Endothelial cell of umbilical vein (primary cell): Measurements from ENCODE around the gene WBP2. TPM values are rescaled to one million over a fixed set of nuclear protein-coding genes. Genes with fewer than 3 reads are reported as not detected.

Experiments
- BruUV-seq: library from RNA; stranded (reverse); fragments of 400-500 nt; replicated peaks from 2 replicates; lab custom pipeline; 2021; lab: Mats Ljungman, UMichigan
- CTCF ChIA-PET: fragments of 300-600, 350-600 bp; sonication (Branson Sonifier 250); formaldehyde crosslinking; loops from one replicate; lab custom pipeline; 2021; ENCODE audit warnings: antibody characterized with exemption, inconsistent platforms; lab: Charles Lee
- POLR2A ChIA-PET: fragments of 300-600, 350-600 bp; sonication (Branson Sonifier 250); formaldehyde crosslinking; loops from one replicate; lab custom pipeline; 2021; ENCODE audit warnings: antibody characterized with exemption, inconsistent platforms; lab: Charles Lee
- DNase-seq: peaks from one replicate; pipeline ENCODE4 v3.0.0-alpha.2; 2011; ENCODE audit warnings: low read depth, low spot score
- FAIRE-seq: peaks from 2 replicates; lab custom pipeline; 2011; peaks lifted over from hg19 to GRCh38; lab: Jason Lieb, UNC
- H2AFZ ChIP-seq: 2 replicates; pipeline ENCODE4 v1.6.0; 2012; ENCODE audit warnings: low read depth, low read length, control low read depth, inconsistent platforms
- H3K27ac ChIP-seq: 2 replicates; pipeline ENCODE4 v1.5.1; 2011; ENCODE audit warnings: low read depth, mild to moderate bottlenecking, control low read depth, low read length, moderate library complexity; ENCODE audit not compliant: insufficient read depth
- H3K27me3 ChIP-seq, 2 experiments: 2 replicates each; pipeline versions ENCODE4 v1.6.0 to v1.6.1; 2011; ENCODE audit warnings: low read length in 2 of 2, mixed read lengths in 1 of 2; ENCODE audit not compliant: control insufficient read depth in 2 of 2, insufficient read depth in 2 of 2
- H3K36me3 ChIP-seq, 2 experiments: 2 replicates in 1 of 2; 3 replicates in 1 of 2; pipeline ENCODE4 v1.5.1; 2011; ENCODE audit warnings: low read length in 2 of 2, mild to moderate bottlenecking in 1 of 2, moderate library complexity in 1 of 2; ENCODE audit not compliant: control insufficient read depth in 2 of 2, insufficient read depth in 2 of 2; ENCODE audit errors: extremely low read depth in 1 of 2
- H3K4me1 ChIP-seq: 3 replicates; pipeline ENCODE4 v1.5.1; 2011; ENCODE audit warnings: mild to moderate bottlenecking, low read length; ENCODE audit not compliant: control insufficient read depth, insufficient read depth; ENCODE audit errors: extremely low read depth
- H3K4me2 ChIP-seq: 2 replicates; pipeline ENCODE4 v1.6.1; 2011; ENCODE audit warnings: low read length, control low read depth, mixed read lengths; ENCODE audit not compliant: insufficient read depth
- H3K4me3 ChIP-seq, 3 experiments: fragments of 200-600 bp in 1 of 3; sonication (generic), shearing (Covaris generic) in 1 of 3; replicated peaks in 1 of 3; 2 replicates each; pipeline ENCODE4 v1.5.1; 2011 to 2016; ENCODE audit warnings: control low read depth in 3 of 3, low read length in 3 of 3, mild to moderate bottlenecking in 2 of 3, inconsistent platforms in 1 of 3, low read depth in 1 of 3, moderate library complexity in 1 of 3; ENCODE audit not compliant: insufficient read depth in 1 of 3
- H3K79me2 ChIP-seq: 2 replicates; pipeline ENCODE4 v1.6.0; 2012; ENCODE audit warnings: low read length, inconsistent platforms; ENCODE audit not compliant: control insufficient read depth, insufficient read depth
- H3K9ac ChIP-seq: replicated peaks from 2 replicates; pipeline ENCODE3; 2011; ENCODE audit warnings: low read length, control low read depth; ENCODE audit not compliant: insufficient read depth; ENCODE audit errors: extremely low read depth
- H3K9me1 ChIP-seq: replicated peaks from 3 replicates; pipeline ENCODE4 v1.6.0; 2011; ENCODE audit warnings: mild to moderate bottlenecking, low read length; ENCODE audit not compliant: control insufficient read depth, insufficient read depth; ENCODE audit errors: extremely low read depth
- H3K9me3 ChIP-seq: replicated peaks from 2 replicates; pipeline ENCODE4 v1.5.1; 2012; ENCODE audit warnings: low read length, inconsistent platforms; ENCODE audit not compliant: control insufficient read depth, insufficient read depth
- H4K20me1 ChIP-seq: replicated peaks from 2 replicates; pipeline ENCODE3; 2011; ENCODE audit warnings: mild to moderate bottlenecking, low read length; ENCODE audit not compliant: control insufficient read depth, insufficient read depth; ENCODE audit errors: extremely low read depth
- dilution Hi-C: fragments of 300-500 bp; cut with MboI; formaldehyde crosslinking; loops from one replicate; pipeline ENCODE4 v1.15.0; 2019; ENCODE audit warnings: low sequenced_read_pairs; ENCODE audit not compliant: extremely low pct_ligation_motif_present
- intact Hi-C: fragments of 100-400 bp; cut with micrococcal nuclease; formaldehyde crosslinking; loops from one replicate; pipeline ENCODE4 v1.10.0; 2022
- polyA plus RNA-seq, 4 experiments: library from polyadenylated mRNA; depleted of rRNA in 3 of 4; stranded (reverse) in 3 of 4; unstranded in 1 of 4; fragments of >200 nt; gene quantifications; 2 replicates each; pipeline versions ENCODE4 v1.2.1 to v1.2.3, GENCODE V29; 2011 to 2012; ENCODE audit warnings: missing spikeins in 1 of 4
- total RNA-seq: library from RNA; stranded (reverse); gene quantifications from 2 replicates; pipeline ENCODE4 v1.2.3, GENCODE V29; 2021
- TF ChIP-seq, protein P1 (sequence below), 2 donors: IDR thresholded peaks; 1 replicate in 1 of 2; 2 replicates in 1 of 2; pipeline ENCODE4 v1.5.1; 2011; ENCODE audit warnings: low read length in 2 of 2, mild to moderate bottlenecking in 2 of 2, moderate library complexity in 2 of 2, control low read depth in 1 of 2, inconsistent platforms in 1 of 2, low read depth in 1 of 2; ENCODE audit not compliant: insufficient read depth in 1 of 2; ENCODE audit errors: extremely low read depth in 1 of 2

Gene WBP2
- total and polyA plus RNA-seq, 2 donors (not counting 3 experiments of a cell fraction or from before 2014, with no cell fraction given), result 81.5 to 126 TPM

DNA sequence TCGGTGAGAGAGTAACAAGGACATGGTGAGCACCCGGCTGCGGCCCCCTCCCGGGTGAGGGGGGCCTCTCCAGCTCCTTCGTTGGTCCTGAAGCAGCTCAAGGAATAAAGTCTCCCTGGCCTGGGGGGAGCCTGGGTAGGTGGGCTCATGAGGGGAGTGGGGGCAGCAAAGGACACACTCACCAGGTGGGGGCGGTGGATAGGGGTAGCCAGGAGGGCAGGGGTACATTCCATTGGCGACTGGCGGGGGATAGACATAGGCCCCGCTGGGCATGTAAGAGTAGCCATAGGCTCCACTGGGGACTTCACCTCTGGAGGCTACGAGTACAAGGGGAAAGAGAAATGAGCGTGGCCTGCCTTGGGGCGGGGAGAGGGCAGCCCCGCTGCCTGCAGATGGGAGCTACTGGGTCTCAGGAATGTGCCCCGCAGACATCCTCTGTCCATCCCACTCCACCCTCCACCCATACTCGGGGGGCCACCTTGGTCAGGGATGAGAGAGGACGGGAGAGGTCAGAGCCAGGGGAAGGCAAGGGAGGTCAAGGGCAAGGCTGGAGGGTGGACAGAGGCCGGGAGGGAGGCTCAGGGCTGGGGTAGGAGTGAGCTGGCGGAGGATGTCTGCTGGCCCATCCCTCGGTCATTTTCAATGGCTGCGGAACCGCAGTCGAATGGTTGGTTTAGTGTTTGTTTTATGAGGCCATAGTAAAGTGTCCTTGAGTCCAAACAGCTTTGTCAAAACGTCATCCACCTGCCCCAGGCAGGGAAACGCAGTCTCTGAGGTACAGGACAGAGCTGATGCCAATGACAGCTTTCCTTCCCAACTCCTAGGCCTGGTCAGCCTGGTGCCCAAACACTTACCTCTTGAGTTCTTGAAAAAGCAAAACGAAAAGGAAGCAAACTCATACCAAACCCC is 7.3 kb downstream of the WBP2 start:
- TF ChIP-seq, protein P1, sequence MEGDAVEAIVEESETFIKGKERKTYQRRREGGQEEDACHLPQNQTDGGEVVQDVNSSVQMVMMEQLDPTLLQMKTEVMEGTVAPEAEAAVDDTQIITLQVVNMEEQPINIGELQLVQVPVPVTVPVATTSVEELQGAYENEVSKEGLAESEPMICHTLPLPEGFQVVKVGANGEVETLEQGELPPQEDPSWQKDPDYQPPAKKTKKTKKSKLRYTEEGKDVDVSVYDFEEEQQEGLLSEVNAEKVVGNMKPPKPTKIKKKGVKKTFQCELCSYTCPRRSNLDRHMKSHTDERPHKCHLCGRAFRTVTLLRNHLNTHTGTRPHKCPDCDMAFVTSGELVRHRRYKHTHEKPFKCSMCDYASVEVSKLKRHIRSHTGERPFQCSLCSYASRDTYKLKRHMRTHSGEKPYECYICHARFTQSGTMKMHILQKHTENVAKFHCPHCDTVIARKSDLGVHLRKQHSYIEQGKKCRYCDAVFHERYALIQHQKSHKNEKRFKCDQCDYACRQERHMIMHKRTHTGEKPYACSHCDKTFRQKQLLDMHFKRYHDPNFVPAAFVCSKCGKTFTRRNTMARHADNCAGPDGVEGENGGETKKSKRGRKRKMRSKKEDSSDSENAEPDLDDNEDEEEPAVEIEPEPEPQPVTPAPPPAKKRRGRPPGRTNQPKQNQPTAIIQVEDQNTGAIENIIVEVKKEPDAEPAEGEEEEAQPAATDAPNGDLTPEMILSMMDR (IDR thresholded peaks at IDR 0.05; ENCODE audit: extremely low read depth in 1 of 2, insufficient read depth in 1 of 2, low read depth in 1 of 2, low read length in 2 of 2), result no peak
- dilution Hi-C loops, result no loop called here
- DNase-seq (no peak), FAIRE-seq (no peak)
- no peaks in the 10 kb centered on the region for H3K27me3 ChIP-seq
- no peak overlapping the region for H3K27ac ChIP-seq
- no peaks in the 10 kb centered on the region for H4K20me1 ChIP-seq
- BruUV-seq, result no TSS peak
- intact Hi-C loops, result no loop called here
- no peak overlapping the region for H2AFZ ChIP-seq
- H3K9ac ChIP-seq, result no peak overlapping the region
- H3K9me1 ChIP-seq, result no peaks in the 10 kb centered on the region
- ChIA-PET CTCF (interaction anchor here (0.7 to 6.8 kb wide), 18 partner anchors 7 to 94 kb away, joined by 3 to 49 read pairs (median 6); partner anchors contain the start of genes GALK1, TRIM47, TRIM65 and UNK), POLR2A (interaction anchor here (1.4 kb wide), 1 partner anchor 68 kb away, joined by 6 read pairs; no protein-coding TSS in a partner anchor)
- H3K4me2 ChIP-seq, result no peak overlapping the region
- H3K4me1 ChIP-seq, result peaks cover 41% of the 10 kb centered on the region
- peaks cover 3% of the 10 kb centered on the region for H3K79me2 ChIP-seq
- H3K4me3 ChIP-seq, result no peak overlapping the region
- H3K9me3 ChIP-seq, result no peaks in the 10 kb centered on the region
- peaks cover 3 to 37% of the 10 kb centered on the region in 2 experiments for H3K36me3 ChIP-seq
